ENCODE data around the gene CGN.
A peak's percentile ranks its signal among the peaks of the same experiment; 100 is the strongest.

- TF ChIP-seq ZSCAN4 (tag by site-specific recombination; IDR thresholded peaks at IDR 0.05), result no peak
- TF ChIP-seq ZNF114 (tag by site-specific recombination; IDR thresholded peaks at IDR 0.05), result no peak
- TF ChIP-seq YY2 (tag by site-specific recombination; IDR thresholded peaks at IDR 0.05), result no peak
- 0 out of 2 replicates have a peak, but pooled peaks have one; percentile 20 for TF ChIP-seq SCRT2 (tag by site-specific recombination; IDR thresholded peaks at IDR 0.05)
- TF ChIP-seq CTCF (tag by site-specific recombination; IDR thresholded peaks at IDR 0.05), result no peak
- no peak for TF ChIP-seq PATZ1 (tag by site-specific recombination; IDR thresholded peaks at IDR 0.05)
- no peak for TF ChIP-seq ZNF768 (tag by site-specific recombination; IDR thresholded peaks at IDR 0.05)
- no peak for TF ChIP-seq RBAK (tag by site-specific recombination; IDR thresholded peaks at IDR 0.05)
- TF ChIP-seq ZNF449 (tag by site-specific recombination; IDR thresholded peaks at IDR 0.05), result no peak
- no peak for TF ChIP-seq ZNF202 (tag by site-specific recombination; IDR thresholded peaks at IDR 0.05; ENCODE audit: borderline replicate concordance)
These were observed 59.6 kb downstream of the CGN start for GRCh38 chr1:151570819-151571218.

Measured in HEK293 (cell line).